Liver (tissue), 9 donors: ENCODE results near the gene FGD4. TPM values are rescaled to one million over a fixed set of nuclear protein-coding genes. Genes with fewer than 3 reads are reported as not detected.

ENCODE experiments used
- DNase-seq: peaks from one replicate; pipeline ENCODE4 v3.0.0-alpha.2; 2017; ENCODE audit warnings: low spot score
- H3K27ac ChIP-seq, 2 donors: one replicate each; pipeline ENCODE4 v1.7.0; 2013; ENCODE audit warnings: inconsistent platforms in 2 of 2, low read length in 2 of 2, control low read depth in 1 of 2, low read depth in 1 of 2, mild to moderate bottlenecking in 1 of 2
- H3K27me3 ChIP-seq, 4 donors: one replicate each; pipeline versions ENCODE4 v1.6.1 to v1.7.0; 2013; ENCODE audit warnings: low read length in 3 of 4, inconsistent platforms in 1 of 4, mild to moderate bottlenecking in 1 of 4, moderate library complexity in 1 of 4; ENCODE audit not compliant: control insufficient read depth in 4 of 4, insufficient read depth in 4 of 4
- H3K36me3 ChIP-seq, 4 donors: one replicate each; pipeline versions ENCODE4 v1.6.1 to v1.7.0; 2013; ENCODE audit warnings: low read length in 3 of 4, mild to moderate bottlenecking in 3 of 4, low read depth in 1 of 4, moderate library complexity in 1 of 4; ENCODE audit not compliant: control insufficient read depth in 4 of 4, insufficient read depth in 3 of 4
- H3K4me1 ChIP-seq, 4 donors: one replicate each; pipeline versions ENCODE4 v1.6.1 to v1.7.0; 2013; ENCODE audit warnings: low read length in 3 of 4, mild to moderate bottlenecking in 3 of 4, moderate library complexity in 1 of 4; ENCODE audit not compliant: control insufficient read depth in 4 of 4, insufficient read depth in 4 of 4
- H3K4me3 ChIP-seq, 3 donors: one replicate each; pipeline versions ENCODE4 v1.6.1 to v1.7.0; 2013; ENCODE audit warnings: low read length in 3 of 3, control low read depth in 1 of 3, low read depth in 1 of 3, mild to moderate bottlenecking in 1 of 3
- H3K9ac ChIP-seq, 2 donors: one replicate each; pipeline ENCODE4 v1.7.0; 2013; ENCODE audit warnings: low read length in 2 of 2, mild to moderate bottlenecking in 2 of 2, moderate library complexity in 2 of 2, control low read depth in 1 of 2, low read depth in 1 of 2
- H3K9me3 ChIP-seq, 4 donors: one replicate each; pipeline versions ENCODE4 v1.6.1 to v1.7.0; 2013; ENCODE audit warnings: low read length in 3 of 4; ENCODE audit not compliant: control insufficient read depth in 4 of 4
- ATF3 ChIP-seq: IDR thresholded peaks from 2 replicates; pipeline ENCODE4 v1.6.1; 2016; ENCODE audit warnings: antibody characterized with exemption
- CTCF ChIP-seq: fragments of 150-350 bp; IDR thresholded peaks from 2 replicates; pipeline ENCODE4 v1.5.1; 2017; ENCODE audit warnings: improper control_type of control experiment, low read depth, low read length; ENCODE audit not compliant: missing input control
- EGR1 ChIP-seq, 2 donors: IDR thresholded peaks; 2 replicates each; pipeline ENCODE4 v1.6.1; 2016 to 2018; ENCODE audit warnings: antibody characterized with exemption in 2 of 2, low read depth in 2 of 2
- FOXA1 ChIP-seq: IDR thresholded peaks from 2 replicates; pipeline ENCODE4 v1.6.1; 2016; ENCODE audit warnings: antibody characterized with exemption
- FOXA2 ChIP-seq: IDR thresholded peaks from 2 replicates; pipeline ENCODE4 v1.6.1; 2016; ENCODE audit warnings: antibody characterized with exemption
- GABPA ChIP-seq, 2 donors: IDR thresholded peaks in 1 of 2; conservative IDR thresholded peaks in 1 of 2; 2 replicates each; pipeline ENCODE4 v1.6.1; 2016; ENCODE audit warnings: antibody characterized with exemption in 2 of 2, mild to moderate bottlenecking in 1 of 2, moderate library complexity in 1 of 2
- HNF4G ChIP-seq: IDR thresholded peaks from 2 replicates; pipeline ENCODE4 v1.6.1; 2016; ENCODE audit warnings: antibody characterized with exemption
- JUND ChIP-seq, 2 donors: IDR thresholded peaks; 2 replicates each; pipeline ENCODE4 v1.6.1; 2016; ENCODE audit warnings: antibody characterized with exemption in 2 of 2
- MAX ChIP-seq: IDR thresholded peaks from 2 replicates; pipeline ENCODE4 v1.6.1; 2016; ENCODE audit warnings: antibody characterized with exemption
- NR2F2 ChIP-seq: IDR thresholded peaks from 2 replicates; pipeline ENCODE4 v1.6.1; 2016; ENCODE audit warnings: antibody characterized with exemption
- RAD21 ChIP-seq, 2 donors: IDR thresholded peaks; 2 replicates each; pipeline ENCODE4 v1.6.1; 2016; ENCODE audit warnings: antibody characterized with exemption in 2 of 2, mild to moderate bottlenecking in 2 of 2
- REST ChIP-seq: IDR thresholded peaks from 2 replicates; pipeline ENCODE4 v1.6.1; 2016; ENCODE audit warnings: antibody characterized with exemption, mild to moderate bottlenecking
- RXRA ChIP-seq, 2 donors: IDR thresholded peaks; 2 replicates each; pipeline ENCODE4 v1.6.1; 2017 to 2018; ENCODE audit warnings: antibody characterized with exemption in 2 of 2, mild to moderate bottlenecking in 1 of 2
- SP1 ChIP-seq: IDR thresholded peaks from 2 replicates; pipeline ENCODE4 v1.6.1; 2018; ENCODE audit warnings: antibody characterized with exemption, mild to moderate bottlenecking
- TAF1 ChIP-seq: conservative IDR thresholded peaks from 2 replicates; pipeline ENCODE4 v1.6.1; 2016; ENCODE audit warnings: antibody characterized with exemption, mild to moderate bottlenecking
- YY1 ChIP-seq: IDR thresholded peaks from 2 replicates; pipeline ENCODE4 v1.6.1; 2016; ENCODE audit warnings: antibody characterized with exemption, mild to moderate bottlenecking
- ZBTB33 ChIP-seq: IDR thresholded peaks from 2 replicates; pipeline ENCODE4 v1.6.1; 2016; ENCODE audit warnings: antibody characterized with exemption
- WGBS: extraction: QIAGEN DNeasy Blood & Tissue Kit; methylation state at CpG from one replicate; pipeline ENCODE4 v1.1.7; 2013; 5-methylcytosine and 5-hydroxymethylcytosine counted together
- polyA plus RNA-seq, 2 donors: library from polyadenylated mRNA; stranded (reverse) in 1 of 2; unstranded in 1 of 2; fragments of 200-250 nt in 1 of 2; fragments of >200 nt in 1 of 2; fragmentation: Nextera tagmentation in 1 of 2; extraction: Ambion mirVana in 1 of 2; gene quantifications; one replicate each; pipeline versions ENCODE4 v1.2.1 to v1.2.3, GENCODE V29; 2013 to 2015
- total RNA-seq, 2 donors: library from RNA; depleted of rRNA; stranded (reverse); fragments of >200 nt; gene quantifications; one replicate each; pipeline ENCODE4 v1.2.3, GENCODE V29; 2014
- donor health status: healthy.
- donor health status: healthy.
- donor health status: healthy.
- donor health status: healthy.
- donor health status: healthy.

The FGD4 gene
- total and polyA plus RNA-seq, 4 donors: 3.8 to 26.4 (median 9.0) TPM

GRCh38 chr12:32379213-32379612 lies 20.1 kb upstream of the FGD4 start:
- no peak overlapping the region for H3K9ac ChIP-seq

GRCh38 chr12:32379667-32380066 lies 19.7 kb upstream of the FGD4 start:
- WGBS: 86% methylated on average over 8 of the region's 8 CpGs
- DNase-seq: no peak
- Histone ChIP-seq H3K36me3 (no peaks in the 10 kb centered on the region), H3K9me3 (no peaks in the 10 kb centered on the region), H3K9ac (no peak overlapping the region), H3K4me1 (peaks cover 0 to 3% (median 0%) of the 10 kb centered on the region in 4 donors), H3K4me3 (no peak overlapping the region), H3K27me3 (no peaks in the 10 kb centered on the region), H3K27ac (no peak overlapping the region)
- TF ChIP-seq TAF1 (no peak), FOXA2 (no peak), RXRA (IDR thresholded peaks at IDR 0.05) (no peak), YY1 (no peak), SP1 (no peak), HNF4G (no peak), FOXA1 (no peak), NR2F2 (no peak), EGR1 (IDR thresholded peaks at IDR 0.05; ENCODE audit: low read depth in 2 of 2) (no peak), ATF3 (no peak), GABPA (IDR thresholded peaks at IDR 0.05 in 1 of 2, conservative IDR thresholded peaks at IDR 0.05 in 1 of 2) (no peak), MAX (no peak), REST (no peak), JUND (IDR thresholded peaks at IDR 0.05) (no peak)

More at GRCh38 chr12:32379213-32379612, 20.1 kb upstream of the FGD4 start:
- peaks cover 0 to 3% (median 0%) of the 10 kb centered on the region in 4 donors for H3K4me1 ChIP-seq
- no peak for DNase-seq
- no peak overlapping the region for H3K27ac ChIP-seq
- TF ChIP-seq NR2F2 (no peak), HNF4G (no peak), YY1 (no peak), MAX (no peak), RXRA (IDR thresholded peaks at IDR 0.05) (no peak), FOXA1 (no peak), RAD21 (IDR thresholded peaks at IDR 0.05) (no peak), TAF1 (no peak), FOXA2 (no peak), EGR1 (IDR thresholded peaks at IDR 0.05; ENCODE audit: low read depth in 2 of 2) (no peak), SP1 (no peak), ATF3 (no peak), CTCF (no peak), ZBTB33 (no peak)
- no peaks in the 10 kb centered on the region for H3K36me3 ChIP-seq
- 80% methylated on average over 10 of the region's 10 CpGs for WGBS
- H3K27me3 ChIP-seq: no peaks in the 10 kb centered on the region
- H3K4me3 ChIP-seq: no peak overlapping the region
- H3K9me3 ChIP-seq: no peaks in the 10 kb centered on the region
